H1 (cell line): ENCODE data around the gene DPEP1. TPM values are rescaled to one million over a fixed set of nuclear protein-coding genes. Genes with fewer than 3 reads are reported as not detected.

Experiments
- CTCF ChIA-PET: fragments of 300-600 bp; sonication (Branson Sonifier 250); formaldehyde crosslinking; loops from one replicate; lab custom pipeline; 2021; ENCODE audit not compliant: partially characterized antibody; lab: Charles Lee
- POLR2A ChIA-PET: fragments of 300-600 bp; sonication (Branson Sonifier 250); formaldehyde crosslinking; loops from one replicate; lab custom pipeline; 2021; ENCODE audit warnings: inconsistent platforms; ENCODE audit not compliant: partially characterized antibody; lab: Charles Lee
- DNase-seq, 2 experiments: peaks; one replicate each; pipeline versions ENCODE4 v3.0.0 to v3.0.0-alpha.2; 2010 to 2022; ENCODE audit warnings: low spot score in 2 of 2, low read depth in 1 of 2, mixed read lengths in 1 of 2
- FAIRE-seq: peaks from 2 replicates; lab custom pipeline; 2011; peaks lifted over from hg19 to GRCh38; lab: Jason Lieb, UNC
- H2AFZ ChIP-seq: 2 replicates; pipeline ENCODE4 v1.8.1; 2012; ENCODE audit warnings: low read length, inconsistent platforms
- H2AK5ac ChIP-seq: 2 replicates; pipeline ENCODE4 v1.6.1; 2013; ENCODE audit warnings: low read depth, low read length
- H2BK120ac ChIP-seq: replicated peaks from 2 replicates; pipeline ENCODE3; 2013; ENCODE audit warnings: low read depth, low read length, inconsistent platforms
- H2BK12ac ChIP-seq: 2 replicates; pipeline ENCODE4 v1.6.1; 2013; ENCODE audit warnings: low read depth, low read length
- H2BK15ac ChIP-seq: 2 replicates; pipeline ENCODE4 v1.6.1; 2013; ENCODE audit warnings: low read length
- H2BK20ac ChIP-seq: 2 replicates; pipeline ENCODE4 v1.6.1; 2013; ENCODE audit warnings: low read length
- H2BK5ac ChIP-seq: 2 replicates; pipeline ENCODE4 v1.6.1; 2013; ENCODE audit warnings: low read depth, low read length
- H3K14ac ChIP-seq: 2 replicates; pipeline ENCODE4 v1.6.1; 2013; ENCODE audit warnings: inconsistent platforms; ENCODE audit not compliant: insufficient read length
- H3K18ac ChIP-seq: 2 replicates; pipeline ENCODE4 v1.6.1; 2013; ENCODE audit warnings: low read length; ENCODE audit errors: extremely low read depth
- H3K23ac ChIP-seq: 2 replicates; pipeline ENCODE4 v1.6.1; 2013; ENCODE audit warnings: inconsistent platforms; ENCODE audit not compliant: insufficient read length
- H3K23me2 ChIP-seq: 2 replicates; pipeline ENCODE4 v1.6.1; 2013; ENCODE audit warnings: low read depth, low read length
- H3K27ac ChIP-seq: 2 replicates; pipeline ENCODE4 v1.6.1; 2011; ENCODE audit warnings: low read depth, low read length, inconsistent platforms
- H3K27me3 ChIP-seq, 4 experiments: replicated peaks in 1 of 4; 1 replicate in 1 of 4; 2 replicates in 3 of 4; pipeline versions ENCODE4 v1.6.1 to v1.8.1; 2011 to 2013; ENCODE audit warnings: low read length in 3 of 4, mild to moderate bottlenecking in 3 of 4, inconsistent platforms in 2 of 4, mixed read lengths in 2 of 4, moderate library complexity in 1 of 4; ENCODE audit not compliant: control insufficient read depth in 3 of 4, insufficient read depth in 3 of 4; ENCODE audit errors: extremely low read depth in 1 of 4
- H3K36me3 ChIP-seq, 4 experiments: 2 replicates each; pipeline versions ENCODE4 v1.6.1 to v1.8.1; 2011 to 2013; ENCODE audit warnings: mild to moderate bottlenecking in 4 of 4, low read length in 3 of 4, moderate library complexity in 2 of 4, control low read depth in 1 of 4, inconsistent platforms in 1 of 4; ENCODE audit not compliant: insufficient read depth in 4 of 4, control insufficient read depth in 2 of 4
- H3K4ac ChIP-seq: replicated peaks from 2 replicates; pipeline ENCODE3; 2013; ENCODE audit warnings: low read length, low read depth, mixed read lengths, inconsistent platforms; ENCODE audit not compliant: insufficient read length
- H3K4me1 ChIP-seq, 4 experiments: replicated peaks in 1 of 4; 1 replicate in 1 of 4; 2 replicates in 3 of 4; pipeline versions ENCODE4 v1.6.1 to v1.8.1; 2011 to 2013; ENCODE audit warnings: low read length in 3 of 4, inconsistent platforms in 2 of 4, mixed read lengths in 1 of 4; ENCODE audit not compliant: insufficient read depth in 4 of 4, control insufficient read depth in 3 of 4
- H3K4me2 ChIP-seq, 2 experiments: 2 replicates each; pipeline versions ENCODE4 v1.6.1 to v1.8.1; 2011 to 2013; ENCODE audit warnings: low read depth in 2 of 2, low read length in 2 of 2, control low read depth in 1 of 2, inconsistent platforms in 1 of 2, mild to moderate bottlenecking in 1 of 2; ENCODE audit not compliant: insufficient read depth in 1 of 2
- H3K4me3 ChIP-seq, 4 experiments: fragments of 200-600, 300-600 bp in 1 of 4; sonication (generic), shearing (Covaris generic), sonication (Bioruptor Twin) in 1 of 4; 2 replicates each; pipeline versions ENCODE4 v1.5.1 to v1.8.1; 2011 to 2016; ENCODE audit warnings: low read length in 4 of 4, low read depth in 3 of 4, control low read depth in 2 of 4, inconsistent platforms in 2 of 4, mild to moderate bottlenecking in 2 of 4, mixed read lengths in 1 of 4, moderate library complexity in 1 of 4; ENCODE audit not compliant: insufficient read depth in 2 of 4; ENCODE audit errors: extremely low read depth in 1 of 4
- H3K56ac ChIP-seq: replicated peaks from 2 replicates; pipeline ENCODE3; 2013; ENCODE audit warnings: low read depth, mild to moderate bottlenecking, mixed read lengths, low read length, inconsistent platforms; ENCODE audit not compliant: insufficient read length
- H3K79me1 ChIP-seq: 2 replicates; pipeline ENCODE4 v1.6.1; 2013; ENCODE audit warnings: low read depth, low read length, control low read depth
- H3K79me2 ChIP-seq, 2 experiments: 2 replicates each; pipeline versions ENCODE4 v1.6.1 to v1.8.1; 2012 to 2013; ENCODE audit warnings: low read length in 2 of 2, mild to moderate bottlenecking in 2 of 2, inconsistent platforms in 1 of 2; ENCODE audit not compliant: insufficient read depth in 2 of 2, control insufficient read depth in 1 of 2
- H3K9ac ChIP-seq, 4 experiments: replicated peaks in 1 of 4; 1 replicate in 1 of 4; 2 replicates in 3 of 4; pipeline versions ENCODE4 v1.6.1 to v1.8.1; 2011 to 2013; ENCODE audit warnings: low read depth in 3 of 4, low read length in 3 of 4, control low read depth in 2 of 4, mild to moderate bottlenecking in 2 of 4, moderate library complexity in 2 of 4, inconsistent platforms in 1 of 4; ENCODE audit errors: extremely low read depth in 1 of 4
- H3K9me3 ChIP-seq, 2 experiments: 2 replicates each; pipeline versions ENCODE4 v1.6.1 to v1.8.1; 2012 to 2013; ENCODE audit warnings: mild to moderate bottlenecking in 2 of 2, moderate library complexity in 2 of 2, control low read depth in 1 of 2, inconsistent platforms in 1 of 2, low read depth in 1 of 2, low read length in 1 of 2, mixed read lengths in 1 of 2; ENCODE audit not compliant: insufficient read depth in 2 of 2
- H4K20me1 ChIP-seq, 2 experiments: replicated peaks in 1 of 2; 2 replicates each; pipeline versions ENCODE3 to v1.8.1; 2011 to 2013; ENCODE audit warnings: inconsistent platforms in 2 of 2, low read length in 2 of 2, mild to moderate bottlenecking in 1 of 2; ENCODE audit not compliant: insufficient read depth in 2 of 2, control insufficient read depth in 1 of 2
- H4K5ac ChIP-seq: 2 replicates; pipeline ENCODE4 v1.6.1; 2013; ENCODE audit warnings: low read length, low read depth, mixed read lengths, inconsistent platforms; ENCODE audit not compliant: insufficient read length
- H4K8ac ChIP-seq: 2 replicates; pipeline ENCODE4 v1.8.0; 2013; ENCODE audit warnings: mild to moderate bottlenecking, moderate library complexity, low read length, inconsistent platforms; ENCODE audit not compliant: insufficient read depth; ENCODE audit errors: extremely low read depth
- H4K91ac ChIP-seq: replicated peaks from 2 replicates; pipeline ENCODE3; 2013; ENCODE audit warnings: low read length, mixed read lengths, inconsistent platforms; ENCODE audit not compliant: insufficient read length
- BACH1 ChIP-seq: IDR thresholded peaks from 2 replicates; pipeline ENCODE4 v1.6.1; 2012; ENCODE audit warnings: low read length, improper control_type of control experiment
- CBX8 ChIP-seq: fragments of 300-800, 300-1000 bp; sonication (generic); IDR thresholded peaks from 2 replicates; pipeline ENCODE4 v1.7.1; 2016; ENCODE audit warnings: low read depth, low read length, borderline replicate concordance
- CHD1 ChIP-seq: IDR thresholded peaks from 2 replicates; pipeline ENCODE4 v1.6.1; 2012; ENCODE audit warnings: low read depth, low read length, improper control_type of control experiment
- TAF1 ChIP-seq: IDR thresholded peaks from 2 replicates; pipeline ENCODE4 v1.6.1; 2011; ENCODE audit warnings: mild to moderate bottlenecking, low read depth, low read length
- TBP ChIP-seq: IDR thresholded peaks from 2 replicates; pipeline ENCODE4 v1.6.1; 2011; ENCODE audit warnings: low read depth, low read length, improper control_type of control experiment
- WGBS, 2 experiments: shearing (Covaris generic) in 1 of 2; methylation state at CpG; one replicate each; pipeline versions ENCODE4 v1.1.6 to v1.1.7; 2013 to 2015; ENCODE audit warnings: low lambda C conversion rate in 2 of 2, mixed read lengths in 2 of 2, inconsistent platforms in 1 of 2, low coverage in 1 of 2, missing lambda C conversion rate in 1 of 2; ENCODE audit not compliant: insufficient replicate concordance in 2 of 2, insufficient coverage in 1 of 2, insufficient read length in 1 of 2; ENCODE audit errors: extremely low coverage in 1 of 2, missing lambda C conversion rate in 1 of 2; 5-methylcytosine and 5-hydroxymethylcytosine counted together
- polyA plus RNA-seq, 7 experiments: library from polyadenylated mRNA; depleted of rRNA in 3 of 7; stranded (reverse) in 5 of 7; unstranded in 2 of 7; fragments of >200 nt in 5 of 7; fragments of 200-250 nt in 2 of 7; gene quantifications; 1 replicate in 5 of 7; 2 replicates in 1 of 7; 4 replicates in 1 of 7; pipeline versions ENCODE4 v1.2.1 to v1.2.3, GENCODE V29; 2011 to 2013; ENCODE audit warnings: missing spikeins in 2 of 7, mixed read lengths in 2 of 7
- total RNA-seq: library from RNA; stranded (reverse); fragmentation: NEBNext Ultra II Directional; extraction: Animal tissue kit (Norgen Biotek cat#: 25700); gene quantifications from 2 replicates; pipeline ENCODE4 v1.2.1, GENCODE V29; 2021

Gene DPEP1
- total and polyA plus RNA-seq, 2 of the 8 experiments (the other 6 are each of a cell fraction or from before 2014, with no cell fraction given) = 2.8 to 3.1 TPM

DNA sequence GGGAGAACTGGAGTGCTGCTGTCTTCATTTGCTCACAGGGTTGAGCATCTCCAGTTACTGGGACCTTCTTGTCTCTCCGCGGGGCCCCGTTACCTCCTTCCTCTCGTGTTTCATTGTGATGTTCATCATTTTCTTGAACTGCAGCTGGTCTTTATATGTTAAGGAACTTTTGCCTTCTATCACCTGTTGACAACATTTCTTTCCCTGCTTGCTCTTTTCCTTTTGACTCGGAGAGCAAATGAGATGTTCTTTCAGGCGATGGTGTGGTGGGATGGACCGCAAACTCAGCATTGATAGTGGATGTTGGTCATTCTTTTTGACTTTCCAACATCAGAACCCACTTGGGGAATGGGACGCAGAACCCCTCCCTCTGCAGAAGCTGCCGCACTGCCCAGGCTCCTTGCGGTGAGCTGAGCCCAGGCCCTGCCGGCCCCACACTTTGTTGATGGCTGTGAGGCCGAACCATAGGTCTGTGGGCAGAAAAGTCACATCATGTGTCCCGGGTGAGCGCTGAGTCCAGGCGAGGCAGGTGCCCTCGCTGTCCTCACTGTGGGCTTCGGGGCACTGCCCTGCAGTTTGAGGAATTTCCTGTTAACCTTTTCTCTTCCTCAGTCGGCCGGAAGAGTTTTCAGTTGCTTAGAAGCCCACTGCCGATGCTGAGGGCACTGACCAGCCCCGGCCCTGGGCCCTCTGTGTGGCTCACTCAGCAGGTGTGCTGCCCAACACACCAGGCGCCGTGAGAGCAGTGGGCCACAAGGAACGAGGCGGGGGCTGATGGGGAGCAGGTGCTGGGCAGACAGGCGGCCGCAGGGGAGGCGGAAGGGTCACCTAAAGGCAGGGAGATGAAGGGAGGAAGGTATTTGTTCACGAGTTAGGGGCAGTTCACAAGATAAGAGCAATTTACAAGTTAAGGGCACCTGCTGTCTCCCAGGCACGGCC, 45.5 kb upstream of the DPEP1 start:
- H3K4ac ChIP-seq = no peak overlapping the region
- no peak overlapping the region for H3K27ac ChIP-seq
- H3K18ac ChIP-seq = no peak overlapping the region
- no peak overlapping the region for H3K14ac ChIP-seq
- CTCF ChIA-PET = interaction anchor here (0.7 to 0.9 kb wide), 2 partner anchors 32 to 203 kb away, joined by 3 to 5 read pairs; no protein-coding TSS in a partner anchor
- H3K27me3 ChIP-seq = peaks cover 0 to 5% (median 1%) of the 10 kb centered on the region in 4 experiments; a peak in 2 of 7 replicates
- H3K79me1 ChIP-seq = no peaks in the 10 kb centered on the region; the same call in 1 of the 2 replicates
- no peak overlapping the region for H2BK12ac ChIP-seq
- no peak overlapping the region for H3K4me2 ChIP-seq
- no peak overlapping the region for H4K5ac ChIP-seq
- peaks cover 12 to 18% (median 14%) of the 10 kb centered on the region in 4 experiments for H3K36me3 ChIP-seq
- no peak overlapping the region for H2AFZ ChIP-seq
- H2BK20ac ChIP-seq = no peak overlapping the region
- no peak overlapping the region for H3K4me3 ChIP-seq
- no peak overlapping the region for H2BK5ac ChIP-seq
- no peak for DNase-seq
- peaks cover 12 to 20% of the 10 kb centered on the region in 2 experiments for H4K20me1 ChIP-seq
- H3K4me1 ChIP-seq = peaks cover 4 to 20% (median 7%) of the 10 kb centered on the region in 4 experiments
- H3K9me3 ChIP-seq = no peaks in the 10 kb centered on the region
- TF ChIP-seq TAF1 (no peak), CBX8 (no peak), CHD1 (no peak), BACH1 (no peak), TBP (no peak)
- no peak overlapping the region for H2BK120ac ChIP-seq
- POLR2A ChIA-PET = interaction anchor here (0.7 to 1.6 kb wide), 2 partner anchors 11 to 27 kb away, joined by 3 to 4 read pairs; no protein-coding TSS in a partner anchor
- no peak for FAIRE-seq
- no peak overlapping the region for H4K91ac ChIP-seq
- no peak overlapping the region for H2BK15ac ChIP-seq
- 88% methylated on average over 30 of the region's 30 CpGs; no CpG with 5 or more reads in 1 of the 2 experiments for WGBS, 2 experiments
- peaks cover 11% of the 10 kb centered on the region for H3K23me2 ChIP-seq
- H3K23ac ChIP-seq = no peak overlapping the region
- no peak overlapping the region for H3K56ac ChIP-seq
- no peak overlapping the region for H3K9ac ChIP-seq
- no peak overlapping the region; the same call in 1 of the 2 replicates for H4K8ac ChIP-seq
- H3K79me2 ChIP-seq = peaks cover 0 to 9% of the 10 kb centered on the region in 2 experiments; a peak in 2 of 4 replicates
- H2AK5ac ChIP-seq = no peak overlapping the region
